Measurements from ENCODE around the gene CEP85L.

CEP85L gene

DNA sequence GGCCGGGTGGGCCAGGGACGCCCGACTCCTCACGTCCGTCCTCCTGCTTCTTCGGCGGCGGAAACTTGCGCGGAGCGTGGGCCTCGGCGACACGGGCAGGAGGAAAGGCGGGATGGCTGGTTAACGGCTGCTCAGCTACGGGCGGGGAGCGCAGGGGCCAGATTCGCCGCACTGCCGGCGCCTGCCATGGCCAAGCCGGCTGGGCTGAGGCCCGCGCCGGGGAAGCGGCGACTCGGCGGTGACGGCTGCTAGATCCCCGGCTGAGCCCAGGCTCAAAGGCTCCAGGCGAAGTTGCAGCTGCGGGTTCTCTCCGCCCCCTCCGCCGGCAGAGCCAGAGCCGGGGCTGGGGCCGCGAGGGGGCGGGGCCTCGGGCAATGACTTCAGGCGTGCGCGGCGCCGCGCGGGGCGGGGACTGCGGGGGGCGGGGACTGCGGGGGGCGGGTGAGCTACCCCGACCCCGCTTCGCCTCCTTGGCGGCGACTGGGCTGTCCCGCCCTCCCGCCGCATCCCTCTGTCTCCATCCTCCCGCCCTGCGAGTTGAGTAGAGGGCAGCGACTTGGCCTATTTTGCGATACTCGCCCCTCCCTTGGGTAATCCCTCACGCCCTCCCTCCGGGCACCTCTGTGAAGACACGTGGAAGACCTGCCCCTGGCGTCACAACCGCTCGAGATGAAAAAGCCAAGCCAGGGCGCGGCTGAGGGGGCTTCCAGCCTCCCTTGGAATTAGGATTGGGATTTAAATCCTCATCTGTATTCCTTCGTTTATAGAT is at the start of gene CEP85L:
CEP85L (minus strand) TSS at position 310 of the 769 bp plus-strand sequence. CDS start 322 bp downstream, outside the sequence.
- DNase-seq, result peak; percentile 96

DNA sequence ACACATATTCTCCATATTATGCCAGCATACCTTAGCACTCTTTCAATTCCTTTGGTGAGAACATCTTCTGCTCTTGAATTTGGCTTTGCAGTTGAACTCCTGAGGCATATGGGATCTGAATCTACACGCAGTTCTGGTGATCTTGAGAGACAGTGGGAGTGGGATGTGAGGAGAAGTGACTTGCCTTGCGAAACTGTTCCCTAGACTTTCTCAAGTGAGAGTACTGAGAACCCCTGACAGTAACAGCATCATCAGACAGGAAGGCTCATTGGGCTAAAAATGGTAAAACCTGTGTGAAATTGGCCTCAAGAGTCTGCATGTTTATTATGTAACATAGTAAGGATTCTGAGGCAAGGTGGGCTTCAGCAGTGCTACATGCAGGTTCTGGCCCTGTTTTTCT is 49.1 kb upstream of the CEP85L start:
- no peak for DNase-seq

DNA sequence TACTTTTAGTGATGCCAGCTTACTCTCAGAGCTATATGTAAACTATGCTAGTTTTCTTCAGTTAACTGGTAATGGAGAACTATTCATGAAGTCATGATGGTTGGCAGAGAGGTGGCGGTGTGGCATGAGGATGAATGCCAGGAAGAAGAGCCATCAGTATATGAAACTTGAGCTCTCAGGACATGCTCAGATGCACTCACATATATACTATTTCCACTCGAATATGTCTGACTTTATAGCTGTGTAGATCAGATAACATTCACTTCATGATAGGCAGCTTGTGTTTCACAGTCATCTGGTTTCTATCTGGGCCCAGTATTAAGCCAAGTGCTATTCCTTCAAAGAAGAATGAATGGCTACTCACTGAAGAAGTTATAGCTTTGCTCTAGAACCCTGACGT is 46.2 kb upstream of the CEP85L start:
- no peak for DNase-seq

DNA sequence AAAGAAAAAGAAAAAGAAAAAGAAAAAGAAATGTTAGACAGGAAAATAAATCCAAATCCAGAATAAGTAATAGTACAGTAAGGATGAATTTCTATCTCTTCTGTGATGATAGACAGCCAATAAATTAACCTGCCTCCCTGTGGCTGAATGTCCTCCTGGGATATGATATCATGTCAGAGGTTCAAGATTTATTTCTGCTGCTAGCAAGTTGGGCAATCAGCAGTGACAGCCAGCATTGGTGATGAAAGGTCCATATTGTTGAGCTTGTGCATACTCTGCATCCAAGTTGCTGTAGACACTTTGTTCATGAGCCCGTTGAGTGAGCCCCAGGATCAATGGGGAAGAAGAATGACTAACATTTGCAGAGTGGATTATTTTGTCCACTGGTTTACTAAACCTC is 44.9 kb upstream of the CEP85L start:
- no peak for DNase-seq

DNA sequence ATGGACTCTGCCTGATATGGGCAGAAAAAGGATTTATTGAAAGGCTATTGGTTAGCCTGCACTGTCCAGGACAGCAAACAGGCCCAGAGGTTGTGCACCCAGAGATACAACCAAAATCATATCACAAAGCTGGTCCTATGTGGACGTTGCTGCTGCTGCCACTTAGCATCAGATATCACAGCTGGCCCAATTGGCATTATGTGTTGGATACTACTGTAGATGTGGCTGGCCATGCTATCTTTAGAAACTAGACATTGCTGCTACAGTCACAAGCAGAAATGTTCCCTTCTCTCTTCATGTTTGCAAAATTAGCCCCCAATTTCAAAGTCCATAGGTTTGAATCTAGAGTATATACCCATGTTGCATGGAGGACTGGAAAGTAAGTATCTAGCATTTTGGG is 42.2 kb upstream of the CEP85L start:
- DNase-seq, result no peak

DNA sequence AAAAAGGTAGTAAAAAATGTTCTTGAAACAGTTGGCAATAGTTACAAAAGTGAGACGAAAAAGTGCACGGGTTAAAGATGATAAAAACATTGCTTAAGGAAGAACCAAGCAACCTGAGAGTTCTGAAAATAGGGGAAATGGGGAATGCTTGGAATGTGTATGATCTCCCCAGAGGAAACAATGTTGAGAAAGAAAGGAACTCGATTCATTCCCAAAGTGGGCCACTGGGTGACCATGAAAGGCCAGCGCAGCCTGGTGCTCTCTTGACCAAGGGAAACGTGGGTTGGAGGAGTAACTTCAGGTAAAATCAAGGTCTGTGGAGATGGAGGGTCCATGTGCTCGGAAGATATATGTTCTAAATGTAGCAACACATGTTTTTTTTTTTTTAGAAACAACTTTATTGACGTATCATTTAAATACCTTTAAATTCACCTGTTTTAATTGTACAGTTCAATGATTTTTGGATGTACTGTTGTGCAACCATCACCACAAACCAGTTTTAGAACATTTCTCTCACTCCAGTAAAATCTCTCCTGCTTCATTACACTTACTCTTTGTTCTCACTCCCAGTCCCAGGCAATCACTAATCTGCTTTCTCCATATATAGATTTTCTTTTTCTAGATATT is 34.5 kb upstream of the CEP85L start:
- DNase-seq, result no peak

DNA sequence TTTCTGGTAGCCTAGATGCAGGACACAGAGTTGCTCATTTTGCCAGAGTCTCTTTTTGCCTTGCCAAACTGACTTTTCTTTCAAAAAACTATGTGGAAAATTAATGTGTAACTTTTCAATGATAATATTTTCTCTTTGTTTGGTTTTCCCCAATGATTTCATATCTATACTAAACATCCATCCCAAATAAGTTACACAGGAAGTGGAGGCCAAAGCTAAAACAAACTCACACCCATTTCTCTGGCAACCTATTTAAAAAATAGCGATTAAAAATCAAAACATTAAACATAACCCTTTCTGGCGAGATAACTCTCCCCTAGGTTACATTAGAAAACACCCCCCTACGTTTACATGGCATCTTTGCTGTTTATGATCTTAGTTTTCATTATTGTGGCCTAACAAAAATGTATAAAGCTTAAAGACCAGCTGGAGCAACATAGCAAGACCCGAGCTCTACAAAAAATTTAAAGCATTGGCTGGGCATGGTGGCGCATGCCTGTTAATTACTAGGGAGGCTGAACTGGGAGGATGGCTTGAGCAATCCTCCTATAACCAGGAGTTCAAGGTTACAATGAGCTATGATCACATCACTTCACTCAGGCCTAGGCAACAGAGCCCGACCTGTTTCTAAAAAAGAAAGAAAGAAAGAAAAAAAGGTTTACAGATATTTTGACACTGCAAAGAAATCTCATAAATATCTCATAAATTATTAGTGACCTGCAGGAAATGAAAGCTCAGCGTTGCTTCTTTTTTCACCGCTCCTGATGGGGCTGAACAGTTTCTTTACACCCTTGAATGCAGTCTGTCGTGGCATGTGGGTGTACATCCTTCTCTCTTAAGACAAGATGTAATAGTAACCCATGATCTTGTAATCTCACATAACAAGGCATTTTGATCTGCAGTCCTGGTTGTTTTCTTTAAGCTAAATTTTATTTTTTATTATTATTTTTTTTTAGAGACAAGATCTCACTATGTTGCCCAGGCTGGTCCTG is 32.8 kb upstream of the CEP85L start:
- no peak for DNase-seq

DNA sequence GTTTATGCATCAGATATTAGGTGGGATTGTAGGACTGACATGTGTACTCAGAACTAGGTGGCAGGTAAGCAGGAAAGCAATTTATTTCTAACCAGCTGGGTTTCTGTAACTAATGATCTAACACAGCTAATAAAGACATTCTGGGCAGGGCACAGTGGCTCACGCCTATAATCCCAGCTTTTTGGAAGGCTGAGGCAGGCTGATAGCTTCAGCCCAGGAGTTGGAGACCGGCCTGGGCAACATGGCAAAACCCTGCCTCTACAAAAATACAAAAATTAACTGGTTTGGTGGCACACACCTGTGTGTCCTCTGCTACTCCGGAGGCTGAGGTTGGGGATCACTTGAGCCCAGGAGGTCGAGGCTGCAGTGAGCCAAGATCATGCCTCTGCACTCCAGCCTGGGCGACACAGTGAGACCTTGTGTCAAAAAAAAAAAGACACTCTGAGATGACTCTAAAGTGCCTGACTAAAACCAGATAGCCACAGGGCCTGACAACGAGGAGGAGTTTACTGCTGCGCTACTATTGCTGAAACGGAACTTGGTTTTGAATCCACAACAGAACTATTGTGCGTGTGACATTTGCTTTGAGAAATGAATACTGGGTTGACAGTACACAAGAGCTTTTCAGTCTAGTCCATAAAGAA is 29.2 kb upstream of the CEP85L start:
- no peak for DNase-seq

DNA sequence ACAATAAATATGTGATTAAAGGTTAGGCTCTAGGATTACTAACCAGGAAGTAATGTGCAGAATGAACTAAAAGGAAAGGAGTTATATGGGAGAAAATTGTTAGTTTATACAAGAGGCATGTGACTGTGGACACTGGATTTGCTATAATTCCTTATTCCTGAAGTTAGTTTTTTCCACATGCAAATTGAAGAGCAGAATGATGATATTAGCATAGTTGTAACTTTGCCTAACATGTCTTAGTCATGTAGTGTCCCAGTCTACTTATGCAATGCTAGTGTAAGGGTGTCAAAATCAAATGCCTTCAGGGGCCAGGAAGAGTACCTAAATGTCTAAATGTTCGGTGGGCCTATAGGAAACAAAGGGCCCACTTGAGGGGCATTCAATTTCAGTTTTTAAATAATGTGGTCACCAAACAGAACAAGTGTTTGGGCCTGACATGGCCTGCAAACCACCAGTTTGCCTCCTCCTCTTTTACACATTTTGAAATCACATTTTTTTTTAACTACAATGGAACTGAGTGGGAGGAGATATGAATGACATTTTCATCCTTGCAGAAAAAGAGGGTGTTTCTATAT is 28.0 kb upstream of the CEP85L start:
- DNase-seq, result no peak

DNA sequence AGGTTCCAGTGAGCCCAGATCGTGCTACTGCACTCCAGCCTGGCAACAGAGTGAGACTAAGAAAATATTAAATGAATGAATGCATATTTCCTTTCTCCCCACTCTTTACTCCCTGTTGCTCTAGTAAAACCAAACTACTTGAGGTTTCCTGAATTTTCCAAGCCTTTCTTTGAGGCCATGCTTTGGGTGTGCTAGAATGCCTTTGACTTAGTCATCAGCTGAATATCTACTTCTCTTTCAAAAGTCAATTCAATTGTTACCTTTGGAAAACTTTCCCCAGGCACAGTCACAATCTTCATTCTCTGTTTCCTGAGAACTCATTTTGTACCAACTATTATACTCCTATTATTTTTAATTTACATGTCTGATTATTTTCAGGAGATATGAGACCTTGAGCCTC is 27.5 kb upstream of the CEP85L start:
- no peak for DNase-seq

DNA sequence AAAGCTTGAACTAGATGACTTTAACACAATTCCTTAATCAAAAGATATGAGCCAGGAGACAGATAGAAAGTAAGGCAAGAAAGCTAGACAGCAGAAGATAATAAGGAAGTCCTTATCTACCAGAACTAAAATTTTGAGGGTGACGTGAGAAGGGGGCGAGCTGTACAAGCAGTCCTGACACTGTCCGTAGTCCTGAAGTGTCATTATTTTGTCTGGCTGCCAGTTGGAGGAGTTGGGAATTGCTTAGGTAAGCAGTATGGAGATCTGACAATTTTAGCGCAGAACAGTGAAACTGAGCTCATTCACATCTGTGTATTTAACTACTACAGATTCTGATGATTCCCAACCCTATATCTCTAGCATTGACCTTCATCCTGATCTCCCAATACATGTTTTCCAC is 25.8 kb upstream of the CEP85L start:
- no peak for DNase-seq

DNA sequence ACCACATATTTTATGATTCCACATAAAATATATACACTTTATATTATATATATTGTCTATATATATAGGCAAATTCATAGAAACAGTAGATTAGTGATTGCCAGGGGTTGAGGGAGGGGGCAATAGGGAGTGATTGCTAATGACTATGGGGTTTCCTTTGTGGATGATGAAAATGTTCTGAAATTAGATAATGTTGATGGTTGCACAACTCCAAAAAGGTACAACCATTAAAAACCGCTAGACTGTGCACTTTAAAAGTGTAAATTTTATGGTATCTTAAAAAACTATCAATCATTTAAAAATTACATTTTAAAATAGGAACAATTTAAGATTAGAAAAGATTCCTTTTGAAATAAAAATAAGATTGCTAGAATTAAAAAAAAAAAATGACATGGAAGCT is 23.8 kb upstream of the CEP85L start:
- no peak for DNase-seq

DNA sequence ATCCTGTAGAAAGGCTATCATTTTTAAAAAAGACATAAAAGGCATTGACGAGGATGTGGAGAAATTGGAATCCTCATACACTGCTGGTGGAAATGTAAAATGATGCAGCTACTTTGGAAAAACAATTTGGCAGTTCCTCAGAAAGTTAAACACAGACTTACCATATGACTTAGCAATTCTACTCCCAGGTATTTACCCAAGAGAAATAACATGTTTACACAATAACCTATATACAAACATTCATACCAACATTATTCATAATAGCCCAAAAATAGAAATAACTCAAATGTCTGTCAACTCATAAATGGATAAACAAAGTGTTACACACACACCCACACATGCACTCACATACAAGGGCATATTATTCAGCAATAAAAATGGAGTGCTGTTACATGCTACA is 23.4 kb upstream of the CEP85L start:
- DNase-seq, result no peak

DNA sequence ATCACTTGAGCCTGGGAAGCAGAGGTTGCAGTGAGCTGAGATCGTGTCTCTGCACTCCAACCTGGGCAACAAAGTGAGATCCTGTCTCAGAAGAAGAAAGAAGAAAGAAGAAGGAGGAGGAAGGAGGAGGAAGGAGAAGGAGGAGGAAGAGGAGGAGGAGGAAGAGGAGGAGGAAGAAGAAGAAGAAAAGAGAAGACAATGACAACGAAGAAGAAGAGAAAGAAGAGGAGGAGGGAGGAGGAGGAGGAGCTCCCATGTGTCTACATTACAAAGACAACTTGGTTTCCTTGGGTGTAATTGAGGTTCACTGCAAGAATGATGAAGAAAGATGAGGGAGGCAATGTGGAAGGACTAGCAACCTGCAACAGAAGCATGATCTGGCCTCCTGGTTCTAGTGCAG is 21.3 kb upstream of the CEP85L start:
- no peak for DNase-seq

DNA sequence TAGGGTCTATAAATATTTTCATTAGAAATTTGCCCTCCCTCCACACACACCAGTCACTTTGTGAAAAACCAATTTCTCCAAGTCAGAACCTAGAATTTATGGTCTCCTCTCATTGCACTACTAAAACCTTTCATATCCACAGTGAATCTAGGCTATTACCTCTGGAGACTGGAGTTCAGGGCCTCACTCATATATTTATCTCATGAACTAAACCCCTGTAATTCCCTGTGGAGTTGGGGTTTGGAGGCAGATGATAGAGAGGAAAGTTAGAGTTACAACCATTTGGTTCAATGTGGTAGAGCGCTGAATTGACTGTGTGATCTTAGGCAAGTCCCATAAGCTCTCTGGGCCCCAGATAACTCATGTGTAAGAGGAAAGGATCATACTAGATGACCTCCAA is 18.2 kb upstream of the CEP85L start:
- no peak for DNase-seq

DNA sequence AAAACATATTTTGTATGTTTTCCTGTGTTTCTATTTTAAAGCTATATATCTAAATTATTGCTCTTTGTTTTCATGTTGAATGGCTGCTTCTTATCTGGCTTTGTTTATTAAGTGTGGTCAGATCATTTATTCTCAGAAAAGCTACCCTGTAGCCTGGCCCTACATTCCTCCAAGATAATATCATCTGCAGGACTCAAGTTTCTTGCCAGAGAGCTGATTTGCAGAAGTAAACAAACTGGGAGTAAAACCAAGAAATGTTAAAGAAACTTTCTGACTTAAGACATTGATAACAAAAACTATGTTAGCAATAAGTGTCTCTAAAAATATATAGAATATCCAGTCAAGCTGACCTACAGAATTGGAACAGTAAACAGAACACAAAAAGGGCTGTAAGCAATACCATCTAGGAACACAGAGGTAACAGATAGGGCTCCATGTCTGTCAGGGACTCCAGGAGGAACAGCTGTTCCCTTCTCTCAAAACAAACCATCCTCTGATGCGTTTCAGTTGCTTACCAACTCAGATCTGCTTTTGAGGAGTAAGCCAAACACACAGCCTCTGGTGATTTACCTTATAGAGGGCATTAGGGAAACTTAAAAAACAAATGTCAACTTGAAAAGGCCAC is 17.5 kb upstream of the CEP85L start:
- DNase-seq, result peak; percentile 26

DNA sequence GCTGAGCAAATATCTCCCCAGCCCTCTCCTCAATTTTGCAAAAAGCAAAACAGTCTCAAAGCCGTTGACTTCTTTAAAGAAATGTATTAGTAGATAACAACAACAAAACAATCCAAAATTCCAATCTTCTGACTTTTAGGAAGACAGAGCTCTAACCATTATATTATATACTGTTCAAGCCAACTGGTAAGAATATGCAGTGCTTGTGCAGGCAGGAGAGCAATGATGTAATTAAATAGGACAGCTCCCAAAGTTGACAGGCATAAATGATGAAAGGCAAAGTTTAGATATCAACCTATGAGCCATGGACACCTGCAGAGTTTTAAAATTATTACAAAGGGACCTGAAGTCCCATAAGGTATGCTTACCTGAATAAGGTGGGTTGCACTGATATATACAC is 16.6 kb upstream of the CEP85L start:
- DNase-seq, result no peak

DNA sequence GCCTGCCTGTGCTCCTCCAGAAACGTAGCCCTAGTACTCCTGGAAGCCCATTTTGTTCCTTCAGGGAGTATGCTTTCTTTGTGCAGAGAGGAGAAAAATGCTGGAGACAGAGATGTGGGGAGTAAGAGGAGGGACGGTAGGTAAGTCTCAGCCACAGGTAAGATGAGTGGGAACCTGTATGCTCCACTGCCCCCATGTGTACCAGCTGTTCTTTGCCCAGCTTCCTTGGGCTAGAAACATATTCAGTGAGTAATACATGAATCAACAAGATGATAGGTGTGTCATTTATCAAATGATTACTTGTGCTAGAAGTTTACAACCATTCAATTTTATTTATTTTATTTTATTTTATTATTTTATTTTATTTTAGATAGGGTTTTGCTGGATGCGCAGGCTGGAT is 13.6 kb upstream of the CEP85L start:
- DNase-seq, result no peak

DNA sequence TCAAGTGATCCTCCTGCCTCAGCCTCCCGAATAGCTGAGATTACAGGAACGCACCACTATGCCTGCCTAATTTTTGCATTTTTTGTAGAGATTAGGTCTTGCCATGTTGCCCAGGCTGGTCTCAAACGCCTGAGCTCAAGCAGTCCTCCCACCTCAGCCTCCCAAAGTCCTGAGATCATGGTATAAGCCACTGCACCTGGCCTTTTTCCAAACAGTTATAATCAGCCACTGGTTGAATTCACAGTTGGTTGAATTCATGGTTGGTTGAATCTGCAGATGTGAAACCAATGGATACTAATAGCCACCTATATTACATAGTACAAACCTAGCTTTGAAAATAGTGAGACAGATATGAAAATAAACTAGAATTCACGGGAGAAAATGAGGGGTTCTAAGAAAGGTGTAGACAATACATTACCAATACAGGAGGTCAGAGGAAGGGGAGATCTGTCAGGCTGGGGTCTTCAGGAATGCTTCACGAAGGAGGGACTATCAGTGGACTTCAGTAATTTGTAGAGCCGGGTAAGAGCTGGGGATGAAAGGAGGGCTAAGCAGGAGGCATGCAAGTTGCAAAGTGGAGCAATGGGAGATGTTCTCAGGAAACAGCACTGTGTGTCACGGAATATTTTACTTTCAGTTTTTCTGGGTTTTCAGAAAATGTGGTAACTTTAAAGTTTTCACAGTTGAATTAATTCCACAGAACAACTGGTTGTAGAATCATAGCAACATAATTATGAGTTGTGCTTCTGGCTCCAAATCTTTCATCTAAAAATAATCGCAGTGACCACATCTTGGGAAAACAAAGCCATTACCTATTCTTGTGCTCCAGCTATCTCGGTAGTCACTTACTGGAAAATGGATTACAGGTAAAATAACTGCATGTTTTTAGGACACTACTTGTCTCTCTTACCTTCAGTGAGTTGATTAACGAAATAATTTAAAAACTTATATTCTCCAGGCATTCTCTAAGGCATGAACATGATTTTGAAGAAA is 12.9 kb upstream of the CEP85L start:
- no peak for DNase-seq

DNA sequence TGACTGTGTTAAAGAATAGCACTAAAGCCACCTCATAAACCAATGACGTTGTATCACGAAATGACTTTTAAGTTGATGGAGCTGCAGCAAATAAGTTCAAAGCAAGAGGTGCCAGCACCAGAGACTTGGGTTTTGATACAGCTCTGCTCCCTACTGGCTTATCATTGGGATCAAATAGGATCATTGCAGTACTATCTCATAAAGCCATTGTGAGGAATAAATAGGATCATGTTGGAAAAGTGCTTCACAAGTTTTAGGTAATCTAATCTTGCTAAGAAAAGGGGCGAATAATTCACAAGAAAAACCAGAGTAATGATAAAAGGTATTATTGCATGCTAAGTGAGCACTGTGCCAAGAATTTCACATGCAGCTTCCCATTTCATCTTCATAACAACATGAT is 10.4 kb upstream of the CEP85L start:
- no peak for DNase-seq

DNA sequence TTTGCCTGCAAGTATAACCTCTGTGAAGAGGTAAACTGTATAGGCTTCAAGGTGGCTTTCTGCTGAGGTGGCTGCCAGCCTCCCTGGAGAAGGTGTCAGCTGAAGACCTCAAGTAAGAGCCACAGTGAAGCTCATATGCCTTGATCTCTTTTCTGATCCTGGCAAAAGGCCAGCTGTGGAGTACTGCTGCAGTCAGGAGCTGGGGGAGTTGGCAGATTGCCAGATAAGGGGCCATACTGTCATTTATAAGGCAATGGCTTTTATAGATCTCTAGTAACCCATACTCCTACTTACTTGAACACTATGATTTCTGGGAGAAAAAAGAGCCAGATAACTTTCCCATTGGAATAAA is 8.8 kb upstream of the CEP85L start:
- DNase-seq, result peak; percentile 28

Data from right hindlimb (tissue), 1 donor.